Parathyroid adenoma (tissue), 2 donors: ENCODE measurements around the gene ZNF484.
A peak's percentile ranks its signal among the peaks of the same experiment; 100 is the strongest.
"Not testable (repeated sequence)": the region's sequence is repeated elsewhere in the genome, so short reads cannot be mapped to it uniquely, and the experiment has no call there.

ENCODE experiments used
- H2AFZ ChIP-seq: fragments of 300-600 bp; sonication (generic); one replicate; pipeline ENCODE4 v1.7.0; 2017; ENCODE audit warnings: antibody characterized with exemption, mild to moderate bottlenecking
- H3K27ac ChIP-seq: fragments of 300-600 bp; sonication (generic); one replicate; pipeline ENCODE4 v1.7.0; 2017
- H3K27me3 ChIP-seq: fragments of 300-600 bp; sonication (generic); one replicate; pipeline ENCODE4 v1.7.0; 2017; ENCODE audit warnings: low read length; ENCODE audit not compliant: control insufficient read depth, insufficient read depth
- H3K36me3 ChIP-seq: fragments of 300-600 bp; sonication (generic); one replicate; pipeline ENCODE4 v1.7.0; 2017; ENCODE audit warnings: low read length; ENCODE audit not compliant: control insufficient read depth, insufficient read depth
- H3K4me1 ChIP-seq: fragments of 300-600 bp; sonication (generic); one replicate; pipeline ENCODE4 v1.7.0; 2017; ENCODE audit warnings: control low read depth
- H3K4me2 ChIP-seq: fragments of 300-600 bp; sonication (generic); one replicate; pipeline ENCODE4 v1.7.0; 2017; ENCODE audit warnings: low read length
- H3K4me3 ChIP-seq: fragments of 300-600 bp; sonication (generic); one replicate; pipeline ENCODE4 v1.7.0; 2017; ENCODE audit warnings: low read depth, low read length
- H3K79me2 ChIP-seq: fragments of 300-600 bp; sonication (generic); one replicate; pipeline ENCODE4 v1.7.0; 2017; ENCODE audit warnings: control low read depth
- H3K9ac ChIP-seq: fragments of 300-600 bp; sonication (generic); one replicate; pipeline ENCODE4 v1.7.0; 2017; ENCODE audit warnings: mild to moderate bottlenecking
- H3K9me3 ChIP-seq: fragments of 300-600 bp; sonication (generic); one replicate; pipeline ENCODE4 v1.7.0; 2017; ENCODE audit warnings: low read length; ENCODE audit not compliant: control insufficient read depth
- TF ChIP-seq, protein P1 (sequence below): fragments of 300-600 bp; sonication (generic); IDR thresholded peaks from one replicate; pipeline ENCODE4 v1.7.0; 2017; ENCODE audit warnings: antibody characterized with exemption, mild to moderate bottlenecking
- donor health status: primary hyperparathyroidism.

ZNF484 gene

DNA sequence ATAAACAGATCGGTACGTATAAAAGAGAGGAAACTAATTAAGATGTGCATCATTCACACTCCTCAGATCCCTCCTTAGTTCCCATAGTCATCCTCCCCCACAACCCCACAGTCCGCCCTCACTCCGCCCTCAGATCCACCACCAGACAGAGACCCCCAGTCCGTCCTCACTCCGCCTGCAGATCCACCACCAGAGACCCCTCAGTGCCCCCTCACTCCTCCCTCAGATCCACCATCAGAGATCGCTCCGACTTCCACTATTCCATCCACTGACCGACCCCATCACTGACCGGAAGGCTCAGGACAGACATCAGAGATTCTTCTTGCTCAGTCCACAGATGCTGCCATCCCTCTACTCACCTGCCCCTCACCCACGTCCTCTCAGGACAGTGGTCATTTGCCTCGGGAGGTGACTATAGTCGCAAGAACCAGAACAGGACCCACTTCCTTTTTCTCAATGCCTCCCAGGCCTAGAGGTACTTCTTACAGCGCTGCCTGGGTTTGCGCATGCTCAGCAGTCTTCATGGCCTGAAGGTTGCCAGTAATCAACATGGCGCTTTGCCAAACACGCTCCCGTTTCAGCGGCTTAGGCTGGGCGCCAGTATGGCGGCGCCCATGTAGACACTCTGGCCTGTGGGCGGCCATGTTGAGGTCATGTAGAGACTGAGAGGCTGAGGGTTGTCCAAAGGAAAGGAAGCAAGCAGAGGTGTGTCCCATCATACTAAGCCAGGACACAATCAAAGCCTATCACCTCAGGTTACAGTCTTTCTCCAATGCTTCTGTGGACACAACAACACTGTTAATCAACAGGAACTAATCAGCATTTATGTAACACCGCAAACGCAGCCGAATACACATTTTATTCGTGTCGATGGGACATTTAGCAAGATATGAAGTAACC, at the start of gene ZNF484:
TSS of gene ZNF484 (minus strand) at position 508 of the 900 bp plus-strand sequence. CDS start 3,009 bp downstream, outside the sequence.
- Histone ChIP-seq H3K4me2 (peak within 1 kb of the TSS; percentile 42), H3K27ac (peak within 1 kb of the TSS; percentile 74)

DNA sequence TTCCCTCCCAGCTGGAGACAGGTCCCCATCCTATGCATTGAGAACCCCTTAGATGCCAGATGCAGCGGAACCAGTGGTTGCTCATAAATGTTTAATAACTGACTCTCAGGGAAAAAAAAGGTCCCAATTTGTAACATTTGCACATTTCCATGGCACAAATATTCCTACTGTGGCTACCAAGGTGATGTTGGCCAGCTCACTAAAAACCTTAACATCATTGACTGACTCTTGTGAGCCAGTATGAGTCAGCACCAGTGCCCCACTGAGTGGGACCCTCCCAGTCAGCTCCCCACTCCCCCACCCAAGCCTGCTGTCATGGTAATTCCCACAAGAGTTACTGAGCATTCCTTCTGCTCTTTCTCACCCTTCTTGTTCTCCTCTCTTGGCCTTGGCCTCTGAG, 42.6 kb upstream of the ZNF484 start:
- H3K4me2 ChIP-seq: no peak overlapping the region
- H3K27me3 ChIP-seq: no peaks in the 10 kb centered on the region
- H3K27ac ChIP-seq: no peak overlapping the region
- H3K9ac ChIP-seq: no peak overlapping the region
- TF ChIP-seq, protein P1, sequence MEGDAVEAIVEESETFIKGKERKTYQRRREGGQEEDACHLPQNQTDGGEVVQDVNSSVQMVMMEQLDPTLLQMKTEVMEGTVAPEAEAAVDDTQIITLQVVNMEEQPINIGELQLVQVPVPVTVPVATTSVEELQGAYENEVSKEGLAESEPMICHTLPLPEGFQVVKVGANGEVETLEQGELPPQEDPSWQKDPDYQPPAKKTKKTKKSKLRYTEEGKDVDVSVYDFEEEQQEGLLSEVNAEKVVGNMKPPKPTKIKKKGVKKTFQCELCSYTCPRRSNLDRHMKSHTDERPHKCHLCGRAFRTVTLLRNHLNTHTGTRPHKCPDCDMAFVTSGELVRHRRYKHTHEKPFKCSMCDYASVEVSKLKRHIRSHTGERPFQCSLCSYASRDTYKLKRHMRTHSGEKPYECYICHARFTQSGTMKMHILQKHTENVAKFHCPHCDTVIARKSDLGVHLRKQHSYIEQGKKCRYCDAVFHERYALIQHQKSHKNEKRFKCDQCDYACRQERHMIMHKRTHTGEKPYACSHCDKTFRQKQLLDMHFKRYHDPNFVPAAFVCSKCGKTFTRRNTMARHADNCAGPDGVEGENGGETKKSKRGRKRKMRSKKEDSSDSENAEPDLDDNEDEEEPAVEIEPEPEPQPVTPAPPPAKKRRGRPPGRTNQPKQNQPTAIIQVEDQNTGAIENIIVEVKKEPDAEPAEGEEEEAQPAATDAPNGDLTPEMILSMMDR: no peak
- H3K4me1 ChIP-seq: no peaks in the 10 kb centered on the region
- H2AFZ ChIP-seq: no peak overlapping the region
- no peak overlapping the region for H3K4me3 ChIP-seq
- no peaks in the 10 kb centered on the region for H3K79me2 ChIP-seq
- no peaks in the 10 kb centered on the region for H3K9me3 ChIP-seq
- H3K36me3 ChIP-seq: no peaks in the 10 kb centered on the region

More for the DNA sequence above, at the start of gene ZNF484:
- no peaks in the 10 kb centered on the region for H3K36me3 ChIP-seq
- H3K79me2 ChIP-seq: no peaks in the 10 kb centered on the region
- peak within 1 kb of the TSS; percentile 53 for H3K9ac ChIP-seq
- H3K9me3 ChIP-seq: no peaks in the 10 kb centered on the region
- peak within 1 kb of the TSS; percentile 99 for H2AFZ ChIP-seq
- H3K4me3 ChIP-seq: peak within 1 kb of the TSS; percentile 69
- no peaks in the 10 kb centered on the region for H3K4me1 ChIP-seq
- TF ChIP-seq, protein P1: no peak
- no peaks in the 10 kb centered on the region for H3K27me3 ChIP-seq

DNA sequence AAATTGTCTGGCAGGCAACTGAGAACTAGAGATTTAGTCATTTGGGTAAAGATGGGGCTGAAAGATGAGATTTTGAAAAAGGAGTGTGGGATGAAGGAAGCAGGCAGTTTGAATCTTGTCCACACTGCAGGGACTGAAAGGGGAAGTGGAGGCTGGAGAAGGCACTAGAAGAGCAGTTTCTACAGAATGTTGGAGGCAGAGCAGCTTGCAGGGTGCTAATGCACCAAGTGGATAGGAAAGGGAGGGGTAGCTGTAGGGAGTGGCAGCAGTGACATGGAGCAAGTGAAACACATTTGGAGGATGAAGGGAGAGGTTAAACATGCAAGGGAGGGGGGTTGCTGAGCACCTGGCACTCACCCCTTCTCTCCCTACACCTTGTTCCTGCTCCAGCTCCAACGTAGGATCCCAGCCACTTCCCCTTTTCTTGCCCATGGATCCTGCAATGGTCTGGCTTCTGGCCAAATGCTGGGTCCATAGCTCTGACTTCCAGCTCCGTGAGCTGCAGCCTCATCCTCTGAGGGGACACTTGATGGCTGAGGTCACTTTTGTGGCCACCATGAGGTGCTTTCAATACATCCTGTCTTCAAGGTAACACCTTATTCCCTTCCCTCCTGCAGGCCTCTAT, 39.5 kb upstream of the ZNF484 start:
- Histone ChIP-seq H3K79me2 (no peaks in the 10 kb centered on the region), H2AFZ (no peak overlapping the region), H3K4me2 (no peak overlapping the region), H3K36me3 (no peaks in the 10 kb centered on the region), H3K27ac (no peak overlapping the region), H3K4me1 (no peaks in the 10 kb centered on the region), H3K4me3 (no peak overlapping the region), H3K9me3 (no peaks in the 10 kb centered on the region), H3K9ac (no peak overlapping the region), H3K27me3 (no peaks in the 10 kb centered on the region)
- TF ChIP-seq, protein P1: no peak

DNA sequence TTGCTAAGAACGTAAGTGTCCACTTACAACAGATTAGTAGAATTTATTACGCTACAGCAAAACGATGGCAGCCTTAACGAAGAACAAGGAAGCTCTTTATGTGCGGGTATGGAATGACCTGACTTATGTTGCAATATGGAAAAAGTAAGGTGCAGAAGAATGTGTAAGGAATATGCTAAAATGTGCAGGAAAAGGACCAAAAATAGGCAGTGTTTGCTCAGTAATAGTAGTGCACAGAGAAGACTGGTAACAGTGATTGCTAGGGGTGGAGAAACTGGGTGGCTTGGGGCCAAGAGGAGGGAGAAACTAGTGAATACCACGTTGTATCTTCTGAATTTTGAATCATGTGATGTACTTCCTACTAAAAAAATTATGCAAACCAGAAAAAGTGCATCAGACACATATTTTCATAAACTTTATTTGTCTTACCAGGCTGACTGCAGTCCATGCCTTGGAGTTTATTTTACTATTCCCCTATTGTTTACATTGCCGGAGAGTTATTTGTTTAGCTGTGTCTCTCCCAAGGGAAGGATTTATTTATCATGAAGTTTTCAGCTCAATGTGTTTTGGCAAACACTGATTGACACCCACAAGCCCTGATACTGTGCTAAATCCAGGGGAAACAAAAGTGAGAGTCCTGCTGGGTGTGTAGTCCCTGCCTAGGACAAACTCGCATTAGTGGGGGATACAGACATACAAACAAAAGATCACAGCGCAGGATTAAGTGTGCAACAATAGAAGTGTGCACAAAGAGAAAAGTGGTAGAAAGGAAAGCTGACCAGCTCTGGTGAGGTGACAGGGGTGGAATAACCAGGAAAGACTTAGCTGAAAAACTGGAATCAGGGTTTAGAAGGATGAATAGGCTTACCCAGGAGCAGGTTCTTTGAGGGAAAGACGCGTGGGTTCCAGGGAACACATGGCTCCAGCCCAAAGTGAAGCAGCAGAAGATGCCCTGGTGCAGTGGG, 34.0 kb upstream of the ZNF484 start:
- Histone ChIP-seq H3K9ac (no peak overlapping the region), H3K27ac (no peak overlapping the region), H2AFZ (no peak overlapping the region), H3K4me1 (no peaks in the 10 kb centered on the region), H3K79me2 (no peaks in the 10 kb centered on the region), H3K4me3 (no peak overlapping the region), H3K36me3 (no peaks in the 10 kb centered on the region), H3K27me3 (no peaks in the 10 kb centered on the region), H3K9me3 (no peaks in the 10 kb centered on the region), H3K4me2 (no peak overlapping the region)
- TF ChIP-seq, protein P1: no peak

DNA sequence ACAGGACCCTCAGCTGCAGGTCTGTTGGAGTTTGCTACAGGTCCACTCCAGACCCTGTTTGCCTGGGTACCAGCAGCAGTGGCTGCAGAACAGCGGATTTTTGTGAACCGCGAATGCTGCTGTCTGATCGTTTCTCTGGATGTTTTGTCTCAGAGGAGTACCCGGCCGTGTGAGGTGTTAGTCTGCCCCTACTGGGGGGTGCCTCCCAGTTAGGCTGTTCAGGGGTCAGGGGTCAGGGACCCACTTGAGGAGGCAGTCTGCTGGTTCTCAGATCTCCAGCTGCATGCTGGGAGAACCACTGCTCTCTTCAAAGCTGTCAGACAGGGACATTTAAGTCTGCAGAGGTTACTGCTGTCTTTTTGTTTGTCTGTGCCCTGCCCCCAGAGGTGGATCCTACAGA, 27.3 kb upstream of the ZNF484 start:
- not testable (repeated sequence) for H3K4me2 ChIP-seq, H3K4me1 ChIP-seq, H3K27ac ChIP-seq, H3K79me2 ChIP-seq, H3K4me3 ChIP-seq, H3K36me3 ChIP-seq, H3K9ac ChIP-seq, H3K9me3 ChIP-seq, H3K27me3 ChIP-seq, H2AFZ ChIP-seq
